ENCODE measurements around the gene CFAP119.
"Not testable (repeated sequence)": the region's sequence is repeated elsewhere in the genome, so short reads cannot be mapped to it uniquely, and the experiment has no call there.

- TF ChIP-seq CTCF, POLR2A (IDR thresholded peaks at IDR 0.05): not testable (repeated sequence)
Measured at GRCh38 chr16:30808890-30809426, 47.1 kb upstream of the CFAP119 start.
